HL-60 (cell line): ENCODE results near the gene LRP1B.

Source experiments
- DNase-seq, 2 experiments: peaks; one replicate each; pipeline ENCODE4 v3.0.0-alpha.2; 2010 to 2020; ENCODE audit warnings: low read depth in 1 of 2, low spot score in 1 of 2
- H3K27ac ChIP-seq: fragments of 250-450 bp; sonication (Bioruptor Pico); replicated peaks from 2 replicates; pipeline ENCODE4 v1.5.1; 2020; ENCODE audit warnings: mild to moderate bottlenecking, moderate library complexity
- H3K27me3 ChIP-seq: fragments of 250-450 bp; sonication (Bioruptor Pico); 2 replicates; pipeline ENCODE4 v1.5.1; 2021; ENCODE audit warnings: mild to moderate bottlenecking, moderate library complexity; ENCODE audit not compliant: insufficient read depth, poor library complexity, severe bottlenecking
- H3K4me3 ChIP-seq: replicated peaks from 2 replicates; pipeline ENCODE4 v1.5.1; 2011; ENCODE audit warnings: mild to moderate bottlenecking, control low read depth, low read length; ENCODE audit not compliant: insufficient read depth
- CTCF ChIP-seq: IDR thresholded peaks from one replicate; pipeline ENCODE4 v1.5.1; 2011; ENCODE audit warnings: low read length, control low read depth, inconsistent platforms; ENCODE audit not compliant: insufficient read depth
- GABPA ChIP-seq: IDR thresholded peaks from 2 replicates; pipeline ENCODE4 v1.6.1; 2012; ENCODE audit warnings: low read depth
- POLR2AphosphoS5 ChIP-seq: IDR thresholded peaks from 2 replicates; pipeline ENCODE4 v1.6.1; 2012; ENCODE audit warnings: low read depth
- REST ChIP-seq: IDR thresholded peaks from 2 replicates; pipeline ENCODE4 v1.6.1; 2012; ENCODE audit warnings: low read depth; ENCODE audit not compliant: insufficient replicate concordance
- SPI1 ChIP-seq: IDR thresholded peaks from 2 replicates; pipeline ENCODE4 v1.6.1; 2012; ENCODE audit warnings: low read depth, mild to moderate bottlenecking, borderline replicate concordance

Gene LRP1B

GRCh38 chr2:140695155-140695554, 1435.7 kb downstream of the LRP1B start:
- no peak for TF ChIP-seq POLR2AphosphoS5
- no peak for TF ChIP-seq SPI1
- TF ChIP-seq REST = no peak
- TF ChIP-seq CTCF = no peak
- no peak for TF ChIP-seq GABPA
- Histone ChIP-seq H3K27ac (no peak overlapping the region), H3K27me3 (no peaks in the 10 kb centered on the region), H3K4me3 (no peak overlapping the region)
- DNase-seq = no peak

GRCh38 chr2:140687825-140688224, 1443.0 kb downstream of the LRP1B start:
- no peak for DNase-seq
- H3K4me3 ChIP-seq = no peak overlapping the region
- H3K27me3 ChIP-seq = no peaks in the 10 kb centered on the region
- TF ChIP-seq SPI1 = no peak
- TF ChIP-seq GABPA = no peak
- no peak for TF ChIP-seq REST
- no peak for TF ChIP-seq CTCF
- TF ChIP-seq POLR2AphosphoS5 = no peak
- no peak overlapping the region for H3K27ac ChIP-seq

GRCh38 chr2:140683658-140684057, 1447.2 kb downstream of the LRP1B start:
- no peak for DNase-seq
- H3K27me3 ChIP-seq = no peaks in the 10 kb centered on the region
- no peak for TF ChIP-seq REST
- TF ChIP-seq POLR2AphosphoS5 = no peak
- no peak for TF ChIP-seq GABPA
- TF ChIP-seq CTCF = no peak
- no peak for TF ChIP-seq SPI1
- H3K4me3 ChIP-seq = no peak overlapping the region
- H3K27ac ChIP-seq = no peak overlapping the region
